T-helper 17 cell (primary cell): Measurements from ENCODE around the gene ARL13B. TPM values are rescaled to one million over a fixed set of nuclear protein-coding genes. Genes with fewer than 3 reads are reported as not detected.

Experiments
- total RNA-seq, 4 donors: library from RNA in 2 of 4; stranded (reverse) in 2 of 4; gene quantifications; one replicate each; pipeline ENCODE4 v1.2.3 and lab custom pipeline; 2022 to 2026

Gene ARL13B
- total RNA-seq, 2 donors from 2014 or later, result 5.9 to 11.0 TPM

Other genes with a start within 250 kb of the ARL13B start
- gene PROS1, start 6.3 kb upstream of the ARL13B start, total RNA-seq, result 1 to 10 TPM in 1 of 2 donors, under 1 TPM in 1; 0.65 to 7.4 TPM
- not detected for gene STX19, start 48.4 kb downstream of the ARL13B start, total RNA-seq
- gene DHFR2, start 82.8 kb downstream of the ARL13B start, total RNA-seq, result 1 to 10 TPM; 2.4 to 2.6 TPM
- gene NSUN3, start 82.9 kb downstream of the ARL13B start, total RNA-seq, result 10 to 100 TPM; 16.7 to 18.1 TPM